Measurements from ENCODE around the gene SLC16A1. TPM values are rescaled to one million over a fixed set of nuclear protein-coding genes. Genes with fewer than 3 reads are reported as not detected.

SLC16A1 gene
- total RNA-seq, 1 experiment from 2014 or later: 328 TPM

- no peak for TF ChIP-seq CDX4 (CRISPR knock-in tag; IDR thresholded peaks at IDR 0.05; ENCODE audit: borderline replicate concordance)
- TF ChIP-seq ZNF416 (CRISPR knock-in tag; IDR thresholded peaks at IDR 0.05): peak; percentile 41; the same call in 1 of the 2 replicates
- DNase-seq (ENCODE audit: low spot score) (no peak), ATAC-seq (peak; percentile 55)
- Mint-ChIP-seq H3K27me3 (ENCODE audit: low read depth) (no peaks in the 10 kb centered on the region), H3K4me1 (peaks cover 68% of the 10 kb centered on the region), H3K4me3 (peak overlapping the region; percentile 43), H3K36me3 (0 out of 2 replicates have a peak, but pooled peaks cover 5% of the 10 kb centered on the region), H3K9me3 (no peaks in the 10 kb centered on the region), H3K27ac (peak overlapping the region; percentile 97)
- ChIA-PET CTCF (interaction anchor here (1.0 to 3.0 kb wide), 8 partner anchors 25 to 189 kb away, joined by 3 to 20 read pairs (median 4); partner anchors contain the start of genes LRIG2 and PPM1J), POLR2A (interaction anchor here (0.8 to 1.8 kb wide), 3 partner anchors 136 to 167 kb away, joined by 3 to 4 read pairs (median 4); partner anchors contain the start of gene LRIG2)
Observed at GRCh38 chr1:112905395-112906149, 50.4 kb downstream of the SLC16A1 start.

GRCh38 chr1:112904831-112905261 lies 51.1 kb downstream of the SLC16A1 start:
- H3K36me3 Mint-ChIP-seq: peaks cover 6% of the 10 kb centered on the region; the same call in 1 of the 2 replicates
- H3K27ac Mint-ChIP-seq: peak overlapping the region; percentile 97
- no peaks in the 10 kb centered on the region for H3K9me3 Mint-ChIP-seq
- ChIA-PET CTCF (interaction anchor here (1.0 to 3.0 kb wide), 5 partner anchors 50 to 189 kb away, joined by 3 to 20 read pairs (median 12); partner anchors contain the start of genes LRIG2 and PPM1J), POLR2A (interaction anchor here (0.8 to 1.8 kb wide), 3 partner anchors 137 to 168 kb away, joined by 3 to 4 read pairs (median 4); partner anchors contain the start of gene LRIG2)
- H3K27me3 Mint-ChIP-seq (ENCODE audit: low read depth): no peaks in the 10 kb centered on the region
- TF ChIP-seq NR2C2 (CRISPR knock-in tag; IDR thresholded peaks at IDR 0.05) (no peak), MLX (CRISPR knock-in tag; IDR thresholded peaks at IDR 0.05) (no peak), NFATC4 (CRISPR knock-in tag; IDR thresholded peaks at IDR 0.05) (no peak), AR (CRISPR knock-in tag; IDR thresholded peaks at IDR 0.05) (no peak), SMAD4 (CRISPR knock-in tag; IDR thresholded peaks at IDR 0.05) (no peak), ZNF138 (CRISPR knock-in tag; conservative IDR thresholded peaks at IDR 0.05) (no peak), TEAD1 (CRISPR knock-in tag; IDR thresholded peaks at IDR 0.05) (no peak), ERG (CRISPR knock-in tag; IDR thresholded peaks at IDR 0.05) (no peak), ZNF423 (CRISPR knock-in tag; IDR thresholded peaks at IDR 0.05) (no peak), MXD4 (CRISPR knock-in tag; IDR thresholded peaks at IDR 0.05; ENCODE audit: borderline replicate concordance) (no peak)
- ATAC-seq: peak; percentile 58
- no peak for DNase-seq (ENCODE audit: low spot score)
- peak overlapping the region; percentile 43 for H3K4me3 Mint-ChIP-seq
- peaks cover 61% of the 10 kb centered on the region for H3K4me1 Mint-ChIP-seq

GRCh38 chr1:112904071-112904830 lies 51.7 kb downstream of the SLC16A1 start:
- DNase-seq (ENCODE audit: low spot score) (no peak), ATAC-seq (no peak)
- H3K4me3 Mint-ChIP-seq: no peak overlapping the region
- peaks cover 12% of the 10 kb centered on the region for H3K36me3 Mint-ChIP-seq
- CTCF ChIA-PET: interaction anchor here (0.9 to 3.0 kb wide), 5 partner anchors 94 to 188 kb away, joined by 3 to 20 read pairs (median 12); partner anchors contain the start of genes LRIG2 and PPM1J
- peak overlapping the region; percentile 55 for H3K27ac Mint-ChIP-seq
- peaks cover 55% of the 10 kb centered on the region for H3K4me1 Mint-ChIP-seq
- POLR2A ChIA-PET: no interaction called here
- no peaks in the 10 kb centered on the region for H3K9me3 Mint-ChIP-seq
- H3K27me3 Mint-ChIP-seq (ENCODE audit: low read depth): no peaks in the 10 kb centered on the region
- no peak for TF ChIP-seq AR (CRISPR knock-in tag; IDR thresholded peaks at IDR 0.05)
- no peak for TF ChIP-seq NFE2L1 (CRISPR knock-in tag; IDR thresholded peaks at IDR 0.05)
- no peak for TF ChIP-seq ZNF281 (CRISPR knock-in tag; IDR thresholded peaks at IDR 0.05)
- TF ChIP-seq ATF2 (CRISPR knock-in tag; IDR thresholded peaks at IDR 0.05; ENCODE audit: borderline replicate concordance, low read depth): no peak
- TF ChIP-seq NFATC4 (CRISPR knock-in tag; IDR thresholded peaks at IDR 0.05): no peak
